IPS-11a (cell line): Measurements from ENCODE around the gene FCHSD2.

Experiments
- H3K4me3 ChIP-seq: one replicate; pipeline ENCODE4 v1.5.1; 2013; ENCODE audit warnings: low read depth, low read length, control low read depth

The FCHSD2 gene

GRCh38 chr11:72975778-72976521, 166.2 kb downstream of the FCHSD2 start:
- no peak overlapping the region for H3K4me3 ChIP-seq

GRCh38 chr11:72974487-72975205, 167.5 kb downstream of the FCHSD2 start:
- H3K4me3 ChIP-seq = no peak overlapping the region

- H3K4me3 ChIP-seq = no peak overlapping the region
Measured at GRCh38 chr11:72972496-72973128, 169.5 kb downstream of the FCHSD2 start.

GRCh38 chr11:72971192-72971967, 170.7 kb downstream of the FCHSD2 start:
- no peak overlapping the region for H3K4me3 ChIP-seq

- no peak overlapping the region for H3K4me3 ChIP-seq
Measured at GRCh38 chr11:72970557-72971118, 171.5 kb downstream of the FCHSD2 start.

- H3K4me3 ChIP-seq = no peak overlapping the region
Measured at GRCh38 chr11:72969894-72970335, 172.2 kb downstream of the FCHSD2 start.

GRCh38 chr11:72968390-72968789, 173.7 kb downstream of the FCHSD2 start:
- H3K4me3 ChIP-seq = no peak overlapping the region

GRCh38 chr11:72965672-72966071, 176.4 kb downstream of the FCHSD2 start:
- H3K4me3 ChIP-seq = no peak overlapping the region

GRCh38 chr11:72962717-72963116, 179.4 kb downstream of the FCHSD2 start:
- no peak overlapping the region for H3K4me3 ChIP-seq

GRCh38 chr11:72962084-72962483, 180.0 kb downstream of the FCHSD2 start:
- H3K4me3 ChIP-seq = no peak overlapping the region

GRCh38 chr11:72959998-72960731, 182.0 kb downstream of the FCHSD2 start:
- no peak overlapping the region for H3K4me3 ChIP-seq

- H3K4me3 ChIP-seq = no peak overlapping the region
Measured at GRCh38 chr11:72958791-72959190, 183.3 kb downstream of the FCHSD2 start.

GRCh38 chr11:72955466-72955865, 186.7 kb downstream of the FCHSD2 start:
- H3K4me3 ChIP-seq = no peak overlapping the region

GRCh38 chr11:72954860-72955259, 187.3 kb downstream of the FCHSD2 start:
- H3K4me3 ChIP-seq = no peak overlapping the region

- H3K4me3 ChIP-seq = no peak overlapping the region
Measured at GRCh38 chr11:72953637-72954036, 188.5 kb downstream of the FCHSD2 start.

GRCh38 chr11:72951888-72952287, 190.2 kb downstream of the FCHSD2 start:
- H3K4me3 ChIP-seq = no peak overlapping the region

GRCh38 chr11:72951193-72951592, 190.9 kb downstream of the FCHSD2 start:
- H3K4me3 ChIP-seq = no peak overlapping the region

- no peak overlapping the region for H3K4me3 ChIP-seq
Measured at GRCh38 chr11:72950685-72951084, 191.4 kb downstream of the FCHSD2 start.

- no peak overlapping the region for H3K4me3 ChIP-seq
Measured at GRCh38 chr11:72947229-72947628, 194.9 kb downstream of the FCHSD2 start.

GRCh38 chr11:72943664-72944063, 198.5 kb downstream of the FCHSD2 start:
- no peak overlapping the region for H3K4me3 ChIP-seq
